Suprapubic skin (tissue), 4 donors: ENCODE data around the gene IQGAP3.

Experiments
- EP300 ChIP-seq: sonication (generic); formaldehyde crosslinking; IDR thresholded peaks from one replicate; pipeline ENCODE4 v1.6.1; 2017; ENCODE audit warnings: antibody characterized with exemption
- POLR2AphosphoS5 ChIP-seq, 3 donors: sonication (generic); formaldehyde crosslinking; IDR thresholded peaks; one replicate each; pipeline ENCODE4 v1.6.1; 2017; ENCODE audit warnings: antibody characterized with exemption in 3 of 3
- TF ChIP-seq, protein P1 (sequence below), 2 donors: fragments of 200-600 bp in 1 of 2; fragments of 450-650 bp in 1 of 2; sonication (generic) in 1 of 2; IDR thresholded peaks; one replicate each; pipeline ENCODE4 v1.5.1; 2016 to 2019; ENCODE audit warnings: antibody characterized with exemption in 2 of 2, mild to moderate bottlenecking in 1 of 2, moderate library complexity in 1 of 2

DNA sequence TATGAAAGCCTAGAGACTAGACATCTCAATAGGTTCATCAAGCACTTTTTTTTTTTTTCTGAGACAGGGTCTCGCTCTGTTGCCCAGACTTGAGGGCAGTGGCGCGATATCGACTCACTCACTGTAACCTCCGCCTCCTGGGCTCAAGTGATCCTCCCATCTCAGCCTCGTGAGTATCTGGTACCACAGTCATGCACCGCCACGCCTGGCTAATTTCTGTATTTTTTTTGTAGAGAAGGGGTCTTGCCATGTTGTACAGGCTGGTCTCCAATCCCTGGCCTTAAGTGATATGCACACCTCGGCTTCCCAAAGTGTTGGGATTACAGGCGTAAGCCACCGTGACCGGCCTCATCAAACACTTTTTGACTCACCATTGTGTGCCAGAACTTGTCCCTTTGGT is 29.5 kb upstream of the IQGAP3 start:
- TF ChIP-seq, protein P1, sequence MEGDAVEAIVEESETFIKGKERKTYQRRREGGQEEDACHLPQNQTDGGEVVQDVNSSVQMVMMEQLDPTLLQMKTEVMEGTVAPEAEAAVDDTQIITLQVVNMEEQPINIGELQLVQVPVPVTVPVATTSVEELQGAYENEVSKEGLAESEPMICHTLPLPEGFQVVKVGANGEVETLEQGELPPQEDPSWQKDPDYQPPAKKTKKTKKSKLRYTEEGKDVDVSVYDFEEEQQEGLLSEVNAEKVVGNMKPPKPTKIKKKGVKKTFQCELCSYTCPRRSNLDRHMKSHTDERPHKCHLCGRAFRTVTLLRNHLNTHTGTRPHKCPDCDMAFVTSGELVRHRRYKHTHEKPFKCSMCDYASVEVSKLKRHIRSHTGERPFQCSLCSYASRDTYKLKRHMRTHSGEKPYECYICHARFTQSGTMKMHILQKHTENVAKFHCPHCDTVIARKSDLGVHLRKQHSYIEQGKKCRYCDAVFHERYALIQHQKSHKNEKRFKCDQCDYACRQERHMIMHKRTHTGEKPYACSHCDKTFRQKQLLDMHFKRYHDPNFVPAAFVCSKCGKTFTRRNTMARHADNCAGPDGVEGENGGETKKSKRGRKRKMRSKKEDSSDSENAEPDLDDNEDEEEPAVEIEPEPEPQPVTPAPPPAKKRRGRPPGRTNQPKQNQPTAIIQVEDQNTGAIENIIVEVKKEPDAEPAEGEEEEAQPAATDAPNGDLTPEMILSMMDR (IDR thresholded peaks at IDR 0.05): no peak
- TF ChIP-seq EP300 (no peak), POLR2AphosphoS5 (IDR thresholded peaks at IDR 0.05) (no peak)
